ENCODE measurements around the gene SLC30A7.

- TF ChIP-seq, protein P1, sequence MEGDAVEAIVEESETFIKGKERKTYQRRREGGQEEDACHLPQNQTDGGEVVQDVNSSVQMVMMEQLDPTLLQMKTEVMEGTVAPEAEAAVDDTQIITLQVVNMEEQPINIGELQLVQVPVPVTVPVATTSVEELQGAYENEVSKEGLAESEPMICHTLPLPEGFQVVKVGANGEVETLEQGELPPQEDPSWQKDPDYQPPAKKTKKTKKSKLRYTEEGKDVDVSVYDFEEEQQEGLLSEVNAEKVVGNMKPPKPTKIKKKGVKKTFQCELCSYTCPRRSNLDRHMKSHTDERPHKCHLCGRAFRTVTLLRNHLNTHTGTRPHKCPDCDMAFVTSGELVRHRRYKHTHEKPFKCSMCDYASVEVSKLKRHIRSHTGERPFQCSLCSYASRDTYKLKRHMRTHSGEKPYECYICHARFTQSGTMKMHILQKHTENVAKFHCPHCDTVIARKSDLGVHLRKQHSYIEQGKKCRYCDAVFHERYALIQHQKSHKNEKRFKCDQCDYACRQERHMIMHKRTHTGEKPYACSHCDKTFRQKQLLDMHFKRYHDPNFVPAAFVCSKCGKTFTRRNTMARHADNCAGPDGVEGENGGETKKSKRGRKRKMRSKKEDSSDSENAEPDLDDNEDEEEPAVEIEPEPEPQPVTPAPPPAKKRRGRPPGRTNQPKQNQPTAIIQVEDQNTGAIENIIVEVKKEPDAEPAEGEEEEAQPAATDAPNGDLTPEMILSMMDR (IDR thresholded peaks at IDR 0.05; ENCODE audit: insufficient read depth, low read length) = no peak
- TF ChIP-seq, protein P2, sequence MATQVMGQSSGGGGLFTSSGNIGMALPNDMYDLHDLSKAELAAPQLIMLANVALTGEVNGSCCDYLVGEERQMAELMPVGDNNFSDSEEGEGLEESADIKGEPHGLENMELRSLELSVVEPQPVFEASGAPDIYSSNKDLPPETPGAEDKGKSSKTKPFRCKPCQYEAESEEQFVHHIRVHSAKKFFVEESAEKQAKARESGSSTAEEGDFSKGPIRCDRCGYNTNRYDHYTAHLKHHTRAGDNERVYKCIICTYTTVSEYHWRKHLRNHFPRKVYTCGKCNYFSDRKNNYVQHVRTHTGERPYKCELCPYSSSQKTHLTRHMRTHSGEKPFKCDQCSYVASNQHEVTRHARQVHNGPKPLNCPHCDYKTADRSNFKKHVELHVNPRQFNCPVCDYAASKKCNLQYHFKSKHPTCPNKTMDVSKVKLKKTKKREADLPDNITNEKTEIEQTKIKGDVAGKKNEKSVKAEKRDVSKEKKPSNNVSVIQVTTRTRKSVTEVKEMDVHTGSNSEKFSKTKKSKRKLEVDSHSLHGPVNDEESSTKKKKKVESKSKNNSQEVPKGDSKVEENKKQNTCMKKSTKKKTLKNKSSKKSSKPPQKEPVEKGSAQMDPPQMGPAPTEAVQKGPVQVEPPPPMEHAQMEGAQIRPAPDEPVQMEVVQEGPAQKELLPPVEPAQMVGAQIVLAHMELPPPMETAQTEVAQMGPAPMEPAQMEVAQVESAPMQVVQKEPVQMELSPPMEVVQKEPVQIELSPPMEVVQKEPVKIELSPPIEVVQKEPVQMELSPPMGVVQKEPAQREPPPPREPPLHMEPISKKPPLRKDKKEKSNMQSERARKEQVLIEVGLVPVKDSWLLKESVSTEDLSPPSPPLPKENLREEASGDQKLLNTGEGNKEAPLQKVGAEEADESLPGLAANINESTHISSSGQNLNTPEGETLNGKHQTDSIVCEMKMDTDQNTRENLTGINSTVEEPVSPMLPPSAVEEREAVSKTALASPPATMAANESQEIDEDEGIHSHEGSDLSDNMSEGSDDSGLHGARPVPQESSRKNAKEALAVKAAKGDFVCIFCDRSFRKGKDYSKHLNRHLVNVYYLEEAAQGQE (IDR thresholded peaks at IDR 0.05; ENCODE audit: insufficient replicate concordance, low read depth) = no peak
These were observed 642 bp downstream of the SLC30A7 start for GRCh38 chr1:100896481-100896982.
